ENCODE results near the gene ASPSCR1. TPM values are rescaled to one million over a fixed set of nuclear protein-coding genes. Genes with fewer than 3 reads are reported as not detected.
A peak's percentile ranks its signal among the peaks of the same experiment; 100 is the strongest.

Gene ASPSCR1
- total RNA-seq, 4 donors from 2014 or later, result 11.7 to 24.4 (median 18.6) TPM

- peak within 1 kb of the TSS; percentile 72 to 85 for H3K4me3 ChIP-seq
- H3K27me3 ChIP-seq, result no peaks in the 10 kb centered on the region
- H3K9me3 ChIP-seq, result no peaks in the 10 kb centered on the region
- TF ChIP-seq POLR2AphosphoS5 (IDR thresholded peaks at IDR 0.05) (peak; percentile 52), CTCF (IDR thresholded peaks at IDR 0.05) (no peak), POLR2A (IDR thresholded peaks at IDR 0.05) (peak; percentile 23 to 69)
- H3K27ac ChIP-seq, result peak within 1 kb of the TSS; percentile 62 to 95 (median 90)
- H3K36me3 ChIP-seq, result peaks cover 0 to 36% of the 10 kb centered on the region in 2 donors
- 31 to 100% methylated on average over 1 to 12 of the region's 88 CpGs for WGBS, 2 donors (ENCODE audit: low coverage in 1 of 2)
- peak; percentile 89 for ATAC-seq
- H3K4me1 ChIP-seq, result peaks cover 0 to 29% (median 19%) of the 10 kb centered on the region in 3 donors
These were observed 88.3 kb downstream of the ASPSCR1 start, which contains the start of gene DUS1L for GRCh38 chr17:82065638-82066303. DUS1L (minus strand) TSS chr17:82065804; CDS start chr17:82065059, 745 bp downstream.

Other genes with a start within 250 kb of the ASPSCR1 start
- gene GCGR, start 173.5 kb upstream of the ASPSCR1 start, total RNA-seq, result under 1 TPM in 1 of 4 donors, not detected in 3; 0.47 TPM
- gene MCRIP1, start 144.3 kb upstream of the ASPSCR1 start, total RNA-seq, result 100 to 1,000 TPM in 1 of 4 donors, 10 to 100 TPM in 3; 70.4 to 131 (median 85.9) TPM
- not detected for gene PPP1R27, start 142.6 kb upstream of the ASPSCR1 start, total RNA-seq
- gene P4HB, start 117.1 kb upstream of the ASPSCR1 start, total RNA-seq, result 100 to 1,000 TPM; 257 to 365 (median 324) TPM
- gene ARHGDIA, start 106.3 kb upstream of the ASPSCR1 start, total RNA-seq, result 100 to 1,000 TPM; 120 to 219 (median 169) TPM
- 10 to 100 TPM; 26.6 to 68.1 (median 55.5) TPM for gene ALYREF, start 86.0 kb upstream of the ASPSCR1 start, total RNA-seq
- gene ANAPC11, start 85.9 kb upstream of the ASPSCR1 start, total RNA-seq, result 100 to 1,000 TPM in 3 of 4 donors, 10 to 100 TPM in 1; 81.0 to 128 (median 119) TPM
- under 1 TPM in 2 of 4 donors, not detected in 2; 0.12 to 0.16 TPM for gene NPB, start 75.4 kb upstream of the ASPSCR1 start, total RNA-seq
- gene PCYT2, start 66.2 kb upstream of the ASPSCR1 start, total RNA-seq, result 10 to 100 TPM; 18.4 to 45.8 (median 34.4) TPM
- gene SIRT7, start 59.5 kb upstream of the ASPSCR1 start, total RNA-seq, result 10 to 100 TPM; 14.3 to 24.1 (median 18.3) TPM
- 10 to 100 TPM; 18.8 to 39.3 (median 25.3) TPM for gene MAFG, start 49.9 kb upstream of the ASPSCR1 start, total RNA-seq
- 1 to 10 TPM; 3.4 to 6.8 (median 5.1) TPM for gene PYCR1, start 40.3 kb upstream of the ASPSCR1 start, total RNA-seq
- gene MYADML2, start 30.4 kb upstream of the ASPSCR1 start, total RNA-seq, result not detected
- gene NOTUM, start 16.4 kb upstream of the ASPSCR1 start, total RNA-seq, result under 1 TPM in 1 of 4 donors, not detected in 3; 0.22 TPM
- 100 to 1,000 TPM in 1 of 4 donors, 10 to 100 TPM in 3; 65.3 to 110 (median 78.8) TPM for gene CENPX, start 45.2 kb downstream of the ASPSCR1 start, total RNA-seq
- gene LRRC45, start 45.7 kb downstream of the ASPSCR1 start, total RNA-seq, result 10 to 100 TPM in 2 of 4 donors, 1 to 10 TPM in 2; 4.4 to 16.3 (median 12.4) TPM
- gene RAC3, start 54.0 kb downstream of the ASPSCR1 start, total RNA-seq, result 1 to 10 TPM in 1 of 4 donors, under 1 TPM in 2, not detected in 1; 0.50 to 6.9 (median 0.54) TPM
- gene DCXR, start 60.1 kb downstream of the ASPSCR1 start, total RNA-seq, result 100 to 1,000 TPM in 2 of 4 donors, 10 to 100 TPM in 2; 70.7 to 140 (median 108) TPM
- 10 to 100 TPM; 28.8 to 48.2 (median 34.3) TPM for gene RFNG, start 74.2 kb downstream of the ASPSCR1 start, total RNA-seq
- gene GPS1, start 74.3 kb downstream of the ASPSCR1 start, total RNA-seq, result 100 to 1,000 TPM in 1 of 4 donors, 10 to 100 TPM in 3; 69.3 to 103 (median 77.2) TPM
- 10 to 100 TPM; 35.8 to 62.8 (median 52.9) TPM for gene DUS1L, start 88.2 kb downstream of the ASPSCR1 start, total RNA-seq
- gene FASN, start 120.6 kb downstream of the ASPSCR1 start, total RNA-seq, result 10 to 100 TPM; 22.6 to 52.8 (median 48.3) TPM
- 10 to 100 TPM in 3 of 4 donors, 1 to 10 TPM in 1; 6.5 to 28.2 (median 16.2) TPM for gene CCDC57, start 235.2 kb downstream of the ASPSCR1 start, total RNA-seq

Data from gastroesophageal sphincter (tissue), 4 donors.